VCaP (cell line): ENCODE results near the gene ETF1.
A peak's percentile ranks its signal among the peaks of the same experiment; 100 is the strongest.
"Not testable (repeated sequence)": the region's sequence is repeated elsewhere in the genome, so short reads cannot be mapped to it uniquely, and the experiment has no call there.

ENCODE experiments used
- H3K27ac ChIP-seq: fragments of 450-650 bp; 2 replicates; pipeline ENCODE4 v1.5.1; 2017
- TF ChIP-seq, protein P1 (sequence below): fragments of 450-650 bp; conservative IDR thresholded peaks from 2 replicates; pipeline ENCODE4 v1.5.1; 2017; ENCODE audit warnings: mild to moderate bottlenecking, moderate library complexity

ETF1 gene

DNA sequence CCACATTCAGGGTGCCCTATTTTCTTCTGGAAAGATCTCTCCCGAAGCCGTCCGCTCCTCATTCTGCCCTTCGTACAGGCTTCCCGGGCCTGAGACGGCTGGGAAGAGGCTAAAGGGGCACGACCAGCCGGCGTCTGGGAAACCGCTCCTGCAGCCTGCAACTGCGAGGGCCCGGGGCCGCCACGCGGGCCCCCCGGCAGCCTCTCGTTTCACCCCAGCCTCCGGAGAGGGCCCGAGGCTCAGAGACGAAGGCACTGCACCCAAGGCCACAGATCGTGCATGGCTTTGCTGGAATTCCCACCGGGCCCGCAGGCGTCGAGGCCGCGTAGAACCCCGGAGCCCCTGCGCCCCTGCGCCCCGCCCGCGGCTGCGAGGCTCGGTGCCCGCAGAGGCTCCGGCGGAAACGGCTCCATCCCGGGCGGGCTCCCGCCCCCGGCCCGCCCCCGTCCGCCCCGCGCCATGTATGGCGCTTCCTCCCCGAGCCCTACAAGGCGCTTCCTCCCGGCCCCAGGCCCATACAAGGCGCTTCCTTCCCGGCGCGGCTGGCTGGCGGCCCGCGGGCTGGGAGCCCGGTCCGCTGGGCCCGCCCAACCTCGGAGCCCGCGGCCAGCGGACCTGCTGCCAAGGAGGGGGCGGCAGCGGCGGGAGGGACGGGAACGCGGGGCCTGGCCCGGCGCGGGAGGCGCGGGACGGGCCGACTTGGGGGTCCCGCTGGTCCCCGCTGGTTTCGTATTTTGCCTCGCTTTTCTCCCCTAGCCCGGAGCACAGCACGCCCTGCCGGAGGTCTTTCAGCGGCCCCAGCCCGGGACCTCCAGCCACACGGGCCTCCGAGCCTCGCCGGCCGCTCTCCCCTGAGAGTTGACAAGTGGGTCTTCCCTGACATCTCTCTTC, 51.1 kb downstream of the ETF1 start:
- H3K27ac ChIP-seq, result peak overlapping the region; percentile 86
- TF ChIP-seq, protein P1, sequence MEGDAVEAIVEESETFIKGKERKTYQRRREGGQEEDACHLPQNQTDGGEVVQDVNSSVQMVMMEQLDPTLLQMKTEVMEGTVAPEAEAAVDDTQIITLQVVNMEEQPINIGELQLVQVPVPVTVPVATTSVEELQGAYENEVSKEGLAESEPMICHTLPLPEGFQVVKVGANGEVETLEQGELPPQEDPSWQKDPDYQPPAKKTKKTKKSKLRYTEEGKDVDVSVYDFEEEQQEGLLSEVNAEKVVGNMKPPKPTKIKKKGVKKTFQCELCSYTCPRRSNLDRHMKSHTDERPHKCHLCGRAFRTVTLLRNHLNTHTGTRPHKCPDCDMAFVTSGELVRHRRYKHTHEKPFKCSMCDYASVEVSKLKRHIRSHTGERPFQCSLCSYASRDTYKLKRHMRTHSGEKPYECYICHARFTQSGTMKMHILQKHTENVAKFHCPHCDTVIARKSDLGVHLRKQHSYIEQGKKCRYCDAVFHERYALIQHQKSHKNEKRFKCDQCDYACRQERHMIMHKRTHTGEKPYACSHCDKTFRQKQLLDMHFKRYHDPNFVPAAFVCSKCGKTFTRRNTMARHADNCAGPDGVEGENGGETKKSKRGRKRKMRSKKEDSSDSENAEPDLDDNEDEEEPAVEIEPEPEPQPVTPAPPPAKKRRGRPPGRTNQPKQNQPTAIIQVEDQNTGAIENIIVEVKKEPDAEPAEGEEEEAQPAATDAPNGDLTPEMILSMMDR, result no peak

DNA sequence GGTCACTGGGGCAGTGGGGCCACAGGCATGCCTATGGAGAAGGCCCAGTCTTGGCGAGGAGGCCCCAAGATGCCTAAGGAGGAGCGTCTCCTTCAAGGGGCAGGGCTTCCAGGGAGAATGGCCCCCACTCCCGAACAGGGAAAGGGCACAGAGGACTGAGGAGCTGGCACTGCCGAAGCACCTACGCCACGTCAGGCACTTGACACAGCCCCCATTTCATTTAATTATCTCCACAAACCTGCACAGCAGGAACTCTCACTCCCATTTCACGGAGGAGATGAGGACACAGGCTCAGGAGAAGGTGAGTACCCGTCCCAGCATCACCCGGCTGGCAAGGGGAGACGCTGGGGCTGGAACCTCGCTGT, 51.8 kb downstream of the ETF1 start:
- TF ChIP-seq, protein P1, result no peak
- peak overlapping the region; percentile 86 for H3K27ac ChIP-seq

DNA sequence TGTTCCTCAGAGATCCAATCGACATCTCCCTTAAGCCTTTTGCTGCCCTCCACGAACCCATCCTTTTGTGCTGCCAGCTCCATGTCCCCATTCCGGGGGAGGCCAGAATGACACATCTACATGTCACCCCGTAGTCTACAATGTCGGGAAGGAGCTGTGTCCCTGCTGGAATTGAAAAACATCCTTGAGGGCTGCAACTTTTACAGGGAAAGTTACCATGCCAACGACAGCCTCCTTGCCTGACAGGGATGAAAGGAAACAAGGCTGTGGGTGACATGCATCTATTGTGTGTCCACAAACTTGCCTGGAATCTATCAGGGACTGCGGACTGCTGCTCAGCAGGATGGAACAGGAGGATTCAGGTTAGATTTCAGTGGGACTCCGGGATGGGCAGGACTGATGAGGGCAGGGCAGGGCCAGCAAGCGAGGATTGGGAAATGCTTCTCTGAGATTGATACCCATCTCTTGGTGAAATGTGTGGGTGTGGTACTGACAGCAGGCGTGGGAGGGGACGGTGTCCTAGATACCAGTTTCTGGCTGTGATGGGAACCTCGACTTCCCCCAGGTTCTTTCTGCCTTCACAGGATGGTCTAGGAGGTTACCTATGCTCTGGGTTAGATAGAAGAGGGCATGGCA, 52.3 kb downstream of the ETF1 start:
- TF ChIP-seq, protein P1, result no peak
- peak overlapping the region; percentile 86 for H3K27ac ChIP-seq

DNA sequence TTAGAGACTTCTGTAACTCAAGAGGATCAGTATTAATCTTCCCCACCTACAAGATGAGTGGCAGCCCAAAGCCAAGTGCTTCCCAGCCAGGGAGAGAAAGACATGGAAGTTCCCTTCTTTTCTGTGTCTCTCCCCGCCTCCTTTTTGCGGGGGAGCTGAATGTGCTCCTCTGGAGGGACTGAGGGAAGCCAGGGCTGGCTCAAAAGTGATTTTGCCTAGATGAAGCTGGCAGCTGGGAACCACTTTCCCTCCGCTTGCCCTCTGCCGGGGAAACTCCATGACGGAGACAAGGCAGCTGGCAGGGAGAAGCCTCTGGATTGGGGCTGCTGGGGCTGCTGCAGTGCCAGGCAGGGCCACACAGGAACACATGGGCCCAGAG, 53.4 kb downstream of the ETF1 start:
- no peak overlapping the region for H3K27ac ChIP-seq

DNA sequence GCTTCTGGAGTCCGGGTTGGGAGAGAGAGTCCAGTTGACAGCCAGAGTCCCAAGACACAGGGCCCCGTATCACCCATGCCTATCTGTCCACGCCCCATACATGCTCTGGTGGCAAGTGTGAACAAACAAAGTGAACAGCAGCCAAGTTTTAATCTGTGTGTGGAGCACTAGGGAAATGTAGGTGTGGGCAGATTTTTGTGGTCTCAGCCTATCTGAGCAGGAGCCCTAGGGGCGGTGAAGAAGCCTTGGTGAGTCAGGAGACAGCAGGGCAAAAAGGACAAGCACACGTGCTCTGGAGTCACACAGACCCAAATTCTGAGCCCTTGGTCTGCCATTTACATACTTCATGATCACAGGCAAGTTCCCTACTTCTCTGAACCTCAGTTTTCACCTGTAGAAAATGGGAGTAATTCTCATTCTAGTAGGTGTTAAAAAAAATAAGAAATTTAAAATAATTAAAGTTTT, 54.5 kb downstream of the ETF1 start:
- H3K27ac ChIP-seq, result no peak overlapping the region
- TF ChIP-seq, protein P1, result no peak

More for the DNA sequence above, 53.4 kb downstream of the ETF1 start:
- TF ChIP-seq, protein P1, result no peak

DNA sequence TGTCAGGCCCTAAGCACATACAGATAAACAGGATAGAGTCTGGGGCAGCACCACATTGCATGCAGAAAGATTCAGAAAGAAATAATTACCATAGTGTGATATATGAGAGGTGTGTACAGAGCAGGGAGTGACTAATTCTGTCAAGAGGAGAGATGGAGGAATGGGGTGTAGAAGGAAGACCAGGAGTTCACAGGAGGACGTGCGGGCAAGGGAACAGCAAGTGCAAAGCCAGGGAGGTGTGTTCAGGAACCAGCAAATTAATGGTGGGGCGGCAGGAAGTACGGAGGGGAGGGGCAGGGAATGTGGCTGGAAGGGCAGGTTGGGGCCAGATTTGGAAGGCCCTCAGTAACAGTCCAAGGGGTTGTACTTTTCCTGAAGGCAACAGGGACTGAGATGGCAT, 60.4 kb downstream of the ETF1 start:
- TF ChIP-seq, protein P1, result no peak
- no peak overlapping the region for H3K27ac ChIP-seq

DNA sequence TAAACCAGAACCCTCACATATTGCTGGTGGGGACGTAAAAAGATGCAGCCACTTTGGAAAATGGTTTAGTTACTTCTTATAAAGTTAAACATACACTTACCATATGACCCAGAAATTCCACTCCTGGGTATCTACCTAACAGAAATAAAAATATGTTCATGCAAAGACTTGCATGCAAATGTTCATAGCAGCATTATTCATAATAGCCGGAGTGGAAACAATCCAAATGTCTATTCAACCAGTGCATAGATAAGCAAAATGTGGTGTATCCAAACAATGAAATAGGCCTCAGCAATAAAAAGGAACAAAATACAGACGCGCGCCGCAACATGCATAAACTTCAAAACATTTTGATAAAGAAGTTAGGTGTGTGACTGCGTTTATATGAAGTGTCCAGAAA, 66.1 kb downstream of the ETF1 start:
- TF ChIP-seq, protein P1, result no peak

DNA sequence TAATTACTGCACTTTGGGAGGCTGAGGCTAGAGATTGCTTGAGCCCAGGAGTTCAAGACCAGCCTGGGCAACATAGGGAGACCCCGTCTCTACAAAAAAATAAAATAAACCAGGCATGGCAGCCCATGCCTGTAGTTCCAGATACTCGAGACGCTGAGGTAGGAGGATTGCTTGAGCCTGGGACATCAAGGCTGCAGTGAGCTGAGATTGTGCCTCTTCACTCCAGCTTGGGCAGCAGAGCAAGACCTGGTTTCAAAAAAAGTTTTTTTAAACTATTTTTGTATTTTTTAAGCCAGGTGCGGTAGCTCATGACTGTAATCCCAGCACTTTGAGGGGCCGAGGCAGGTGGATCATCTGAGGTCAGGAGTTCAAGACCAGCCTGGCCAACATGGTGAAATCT, 69.9 kb downstream of the ETF1 start:
- H3K27ac ChIP-seq, result not testable (repeated sequence)

More for the DNA sequence above, 66.1 kb downstream of the ETF1 start:
- no peak overlapping the region for H3K27ac ChIP-seq
